Glomerular visceral epithelial cell (primary cell): Measurements from ENCODE around the gene ATXN7L1.
"Not testable (repeated sequence)": the region's sequence is repeated elsewhere in the genome, so short reads cannot be mapped to it uniquely, and the experiment has no call there.

Source experiments
- DNase-seq: peaks from one replicate; pipeline ENCODE4 v3.0.0-alpha.2; 2016; ENCODE audit errors: extremely low spot score

The ATXN7L1 gene

GRCh38 chr7:105705427-105705826 is 171.0 kb downstream of the ATXN7L1 start:
- no peak for DNase-seq

GRCh38 chr7:105703207-105703930 is 173.0 kb downstream of the ATXN7L1 start:
- DNase-seq = no peak

GRCh38 chr7:105699568-105700236 is 176.7 kb downstream of the ATXN7L1 start:
- DNase-seq = no peak

GRCh38 chr7:105698531-105698930 is 177.9 kb downstream of the ATXN7L1 start:
- no peak for DNase-seq

GRCh38 chr7:105697753-105698152 is 178.6 kb downstream of the ATXN7L1 start:
- DNase-seq = no peak

- not testable (repeated sequence) for DNase-seq
Measured at GRCh38 chr7:105697169-105697568, 179.2 kb downstream of the ATXN7L1 start.

- DNase-seq = no peak
Measured at GRCh38 chr7:105693576-105693975, 182.8 kb downstream of the ATXN7L1 start.

GRCh38 chr7:105691680-105692564 is 184.5 kb downstream of the ATXN7L1 start:
- DNase-seq = no peak

- no peak for DNase-seq
Measured at GRCh38 chr7:105691082-105691679, 185.2 kb downstream of the ATXN7L1 start.

- no peak for DNase-seq
Measured at GRCh38 chr7:105690325-105690945, 186.0 kb downstream of the ATXN7L1 start.

- no peak for DNase-seq
Measured at GRCh38 chr7:105689067-105689819, 187.2 kb downstream of the ATXN7L1 start.

- no peak for DNase-seq
Measured at GRCh38 chr7:105688617-105689016, 187.8 kb downstream of the ATXN7L1 start.

GRCh38 chr7:105685161-105685560 is 191.2 kb downstream of the ATXN7L1 start:
- no peak for DNase-seq

- no peak for DNase-seq
Measured at GRCh38 chr7:105682341-105683060, 193.9 kb downstream of the ATXN7L1 start.

GRCh38 chr7:105680505-105681187 is 195.8 kb downstream of the ATXN7L1 start:
- DNase-seq = no peak

GRCh38 chr7:105678811-105679495 is 197.4 kb downstream of the ATXN7L1 start:
- DNase-seq = peak; percentile 42

- DNase-seq = no peak
Measured at GRCh38 chr7:105677817-105678573, 198.4 kb downstream of the ATXN7L1 start.

- DNase-seq = no peak
Measured at GRCh38 chr7:105677410-105677730, 199.0 kb downstream of the ATXN7L1 start.
